ENCODE data around the gene DEPDC4. TPM values are rescaled to one million over a fixed set of nuclear protein-coding genes. Genes with fewer than 3 reads are reported as not detected.
"Not testable (repeated sequence)": the region's sequence is repeated elsewhere in the genome, so short reads cannot be mapped to it uniquely, and the experiment has no call there.

The DEPDC4 gene
- total RNA-seq, 1 experiment from 2014 or later: 2.0 TPM

DNA sequence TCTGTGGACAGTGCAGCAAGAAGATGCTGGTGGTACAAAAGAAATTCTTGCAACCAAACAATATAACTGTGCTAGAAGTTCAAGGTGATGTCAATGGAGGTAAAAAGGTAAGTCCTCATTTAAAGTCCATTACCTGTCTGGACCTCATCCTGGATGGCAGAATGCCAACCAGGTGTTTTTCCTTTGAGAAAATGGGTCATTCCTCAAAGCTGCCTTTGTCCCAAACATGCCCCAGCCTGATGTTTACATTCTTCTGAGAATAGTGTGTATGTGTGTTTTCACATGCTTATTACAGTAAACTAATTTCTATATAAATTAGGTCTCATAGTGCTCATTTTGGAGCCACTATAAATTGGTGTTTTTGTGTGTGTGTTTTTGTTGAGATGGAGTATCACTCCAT, 41.4 kb downstream of the DEPDC4 start:
- CTCF ChIA-PET: no interaction called here
- no peak for ATAC-seq

DNA sequence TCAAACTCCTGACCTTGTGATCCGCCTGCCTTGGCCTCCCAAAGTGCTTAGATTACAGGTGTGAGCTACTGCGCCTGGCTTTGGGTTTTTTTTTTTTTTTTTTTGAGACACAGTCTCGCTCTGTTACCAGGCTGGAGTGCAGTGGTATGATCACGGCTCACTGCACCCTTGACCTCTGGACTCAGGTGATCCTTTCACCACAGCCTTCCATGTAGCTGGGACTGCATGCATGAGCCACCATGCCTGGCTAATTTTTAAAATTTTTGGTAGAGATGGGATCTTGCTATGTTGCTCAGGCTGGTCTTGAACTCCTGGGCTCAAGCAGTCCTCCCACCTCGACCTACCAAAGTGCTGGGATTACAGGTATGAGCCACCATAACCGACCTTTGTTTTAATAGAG, 44.7 kb downstream of the DEPDC4 start:
- POLR2A ChIA-PET (ENCODE audit: unreplicated experiment); H3K27me3 ChIP-seq (ENCODE audit: low read length); H3K4me3 ChIP-seq (ENCODE audit: low read length); H3K9ac ChIP-seq (ENCODE audit: low read length); H3K4me1 ChIP-seq (ENCODE audit: insufficient read depth, low read length); H3K4me2 ChIP-seq (ENCODE audit: low read length); H3K27ac ChIP-seq (ENCODE audit: low read length); H3K9me2 ChIP-seq (replicated peaks; ENCODE audit: low read length); BruUV-seq (replicated peaks); H3K9me3 ChIP-seq (ENCODE audit: low read length); DNase-seq; H2AFZ ChIP-seq (ENCODE audit: low read length); ATAC-seq; H3K79me2 ChIP-seq (ENCODE audit: low read length); H4K20me1 ChIP-seq (ENCODE audit: low read length); CTCF ChIA-PET; H3F3A ChIP-seq (ENCODE audit: low read length, unreplicated experiment): not testable (repeated sequence)
- H3K36me3 ChIP-seq (ENCODE audit: low read depth, low read length): peaks cover 15% of the 10 kb centered on the region
- intact Hi-C loops (cut with micrococcal nuclease): loop anchor here (5.0 to 10.0 kb wide), 2 partner anchors 60 to 237 kb away; partner anchors contain the start of gene ANKS1B

More for the DNA sequence above, 41.4 kb downstream of the DEPDC4 start:
- Histone ChIP-seq H3K36me3 (ENCODE audit: low read depth, low read length) (peaks cover 4% of the 10 kb centered on the region; the same call in 1 of the 2 replicates), H3K79me2 (ENCODE audit: low read length) (no peaks in the 10 kb centered on the region), H3K4me2 (ENCODE audit: low read length) (no peak overlapping the region), H3K4me1 (ENCODE audit: insufficient read depth, low read length) (peaks cover 15% of the 10 kb centered on the region), H4K20me1 (ENCODE audit: low read length) (no peaks in the 10 kb centered on the region), H3K9me2 (replicated peaks; ENCODE audit: low read length) (no peaks in the 10 kb centered on the region), H3K9me3 (ENCODE audit: low read length) (no peaks in the 10 kb centered on the region), H3K27me3 (ENCODE audit: low read length) (no peaks in the 10 kb centered on the region), H3F3A (ENCODE audit: low read length, unreplicated experiment) (no peaks in the 10 kb centered on the region), H3K9ac (ENCODE audit: low read length) (no peak overlapping the region), H2AFZ (ENCODE audit: low read length) (no peak overlapping the region), H3K27ac (ENCODE audit: low read length) (no peak overlapping the region), H3K4me3 (ENCODE audit: low read length) (no peak overlapping the region)
- TF ChIP-seq EZH2phosphoT487 (IDR thresholded peaks at IDR 0.05; ENCODE audit: borderline replicate concordance, low read length) (no peak), EZH2 (IDR thresholded peaks at IDR 0.05; ENCODE audit: low read length, unreplicated experiment) (no peak)
- TF ChIP-seq, protein P1, sequence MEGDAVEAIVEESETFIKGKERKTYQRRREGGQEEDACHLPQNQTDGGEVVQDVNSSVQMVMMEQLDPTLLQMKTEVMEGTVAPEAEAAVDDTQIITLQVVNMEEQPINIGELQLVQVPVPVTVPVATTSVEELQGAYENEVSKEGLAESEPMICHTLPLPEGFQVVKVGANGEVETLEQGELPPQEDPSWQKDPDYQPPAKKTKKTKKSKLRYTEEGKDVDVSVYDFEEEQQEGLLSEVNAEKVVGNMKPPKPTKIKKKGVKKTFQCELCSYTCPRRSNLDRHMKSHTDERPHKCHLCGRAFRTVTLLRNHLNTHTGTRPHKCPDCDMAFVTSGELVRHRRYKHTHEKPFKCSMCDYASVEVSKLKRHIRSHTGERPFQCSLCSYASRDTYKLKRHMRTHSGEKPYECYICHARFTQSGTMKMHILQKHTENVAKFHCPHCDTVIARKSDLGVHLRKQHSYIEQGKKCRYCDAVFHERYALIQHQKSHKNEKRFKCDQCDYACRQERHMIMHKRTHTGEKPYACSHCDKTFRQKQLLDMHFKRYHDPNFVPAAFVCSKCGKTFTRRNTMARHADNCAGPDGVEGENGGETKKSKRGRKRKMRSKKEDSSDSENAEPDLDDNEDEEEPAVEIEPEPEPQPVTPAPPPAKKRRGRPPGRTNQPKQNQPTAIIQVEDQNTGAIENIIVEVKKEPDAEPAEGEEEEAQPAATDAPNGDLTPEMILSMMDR (conservative IDR thresholded peaks at IDR 0.05; ENCODE audit: low read depth, low read length): no peak
- no TSS peak for BruUV-seq (replicated peaks)
- intact Hi-C loops (cut with micrococcal nuclease): loop anchor here (2.0 to 10.0 kb wide), 4 partner anchors 53 to 241 kb away; partner anchors contain the start of gene ANKS1B
- POLR2A ChIA-PET (ENCODE audit: unreplicated experiment): no interaction called here
- DNase-seq: peak; percentile 12

DNA sequence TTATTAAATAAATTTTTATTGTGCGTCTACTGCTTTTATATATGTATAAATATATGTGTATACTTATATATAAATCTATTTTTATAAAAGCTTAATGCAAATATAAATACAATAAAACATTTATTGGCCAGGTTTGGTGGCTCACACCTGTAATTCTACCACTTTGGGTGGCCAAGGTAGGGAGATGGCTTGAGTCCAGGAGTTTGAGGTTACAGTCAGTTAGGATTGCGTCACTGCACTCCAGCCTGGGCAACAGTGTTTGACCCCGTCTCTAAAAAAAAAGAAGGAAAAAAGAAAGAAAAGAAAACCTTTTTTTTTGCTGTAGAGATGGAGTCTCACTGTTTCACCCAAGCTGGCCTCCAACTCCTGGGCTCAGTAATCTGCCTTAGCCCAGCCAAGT, 45.4 kb downstream of the DEPDC4 start:
- Histone ChIP-seq H3K79me2 (ENCODE audit: low read length) (no peaks in the 10 kb centered on the region), H3K9me3 (ENCODE audit: low read length) (no peaks in the 10 kb centered on the region), H3K9ac (ENCODE audit: low read length) (no peak overlapping the region), H3F3A (ENCODE audit: low read length, unreplicated experiment) (no peaks in the 10 kb centered on the region), H3K4me3 (ENCODE audit: low read length) (no peak overlapping the region), H4K20me1 (ENCODE audit: low read length) (no peaks in the 10 kb centered on the region), H3K36me3 (ENCODE audit: low read depth, low read length) (peaks cover 15% of the 10 kb centered on the region), H2AFZ (ENCODE audit: low read length) (no peak overlapping the region), H3K27me3 (ENCODE audit: low read length) (no peaks in the 10 kb centered on the region), H3K4me2 (ENCODE audit: low read length) (no peak overlapping the region), H3K4me1 (ENCODE audit: insufficient read depth, low read length) (peaks cover 4% of the 10 kb centered on the region; the same call in 1 of the 2 replicates), H3K27ac (ENCODE audit: low read length) (no peak overlapping the region), H3K9me2 (replicated peaks; ENCODE audit: low read length) (no peaks in the 10 kb centered on the region)
- ATAC-seq (peak; percentile 11; the same call in 1 of the 2 replicates), DNase-seq (peak; percentile 57)
- no TSS peak for BruUV-seq (replicated peaks)
- CTCF ChIA-PET: no interaction called here
- intact Hi-C loops (cut with micrococcal nuclease): loop anchor here (5.0 to 10.0 kb wide), 2 partner anchors 59 to 237 kb away; partner anchors contain the start of gene ANKS1B
- POLR2A ChIA-PET (ENCODE audit: unreplicated experiment): no interaction called here
- TF ChIP-seq, protein P1 (conservative IDR thresholded peaks at IDR 0.05; ENCODE audit: low read depth, low read length): no peak
- TF ChIP-seq EZH2 (IDR thresholded peaks at IDR 0.05; ENCODE audit: low read length, unreplicated experiment) (no peak), EZH2phosphoT487 (IDR thresholded peaks at IDR 0.05; ENCODE audit: borderline replicate concordance, low read length) (no peak)
